Measurements from ENCODE around the gene RTL5.
A peak's percentile ranks its signal among the peaks of the same experiment; 100 is the strongest.

RTL5 gene

GRCh38 chrX:72081605-72082320 lies 50.0 kb downstream of the RTL5 start:
- Histone ChIP-seq H2BK12ac (ENCODE audit: low read length) (peak overlapping the region; percentile 69), H3K14ac (ENCODE audit: low read length) (peak overlapping the region; percentile 77), H4K8ac (ENCODE audit: low read depth, low read length) (no peak overlapping the region), H4K91ac (ENCODE audit: low read depth, low read length) (peak overlapping the region; percentile 81), H3K27ac (ENCODE audit: low read depth, low read length) (peak overlapping the region; percentile 86), H3K23ac (ENCODE audit: low read length) (no peak overlapping the region), H3K18ac (ENCODE audit: low read length) (peak overlapping the region; percentile 94), H3K4me1 (ENCODE audit: control insufficient read depth in 1 of 2, insufficient read depth in 2 of 2, low read length in 2 of 2) (peaks cover 46 to 53% of the 10 kb centered on the region in 2 experiments), H2AFZ (ENCODE audit: insufficient read depth, low read length, poor library complexity) (no peak overlapping the region), H3K9me3 (ENCODE audit: insufficient read depth, low read depth, low read length) (no peaks in the 10 kb centered on the region), H3K27me3 (ENCODE audit: insufficient read depth, low read length) (no peaks in the 10 kb centered on the region), H3K36me3 (ENCODE audit: control insufficient read depth in 1 of 2, insufficient read depth in 2 of 2, low read length in 2 of 2) (no peaks in the 10 kb centered on the region), H3K4ac (ENCODE audit: low read depth, low read length) (peak overlapping the region; percentile 34), H3K9ac (ENCODE audit: low read length) (no peak overlapping the region), H3K79me1 (ENCODE audit: low read length) (peaks cover 38% of the 10 kb centered on the region), H3K79me2 (ENCODE audit: control insufficient read depth, insufficient read depth, low read length, poor library complexity) (peaks cover 2% of the 10 kb centered on the region), H3K4me2 (ENCODE audit: low read length) (peak overlapping the region; percentile 40), H2AK5ac (ENCODE audit: low read length) (no peak overlapping the region), H3K4me3 (ENCODE audit: low read depth, low read length) (no peak overlapping the region), H2BK5ac (ENCODE audit: low read depth, low read length, poor library complexity) (peak overlapping the region; percentile 82), H4K12ac (ENCODE audit: low read depth, low read length) (no peak overlapping the region), H2BK120ac (ENCODE audit: insufficient read depth, low read length, poor library complexity) (peak overlapping the region; percentile 97)
- no CpG with 5 or more reads among the region's 12 CpGs for WGBS (ENCODE audit: extremely low coverage, insufficient coverage, insufficient read length)
- peak; percentile 6 to 22 for DNase-seq

GRCh38 chrX:72080800-72081199 lies 50.9 kb downstream of the RTL5 start:
- WGBS (ENCODE audit: extremely low coverage, insufficient coverage, insufficient read length), result no CpG with 5 or more reads among the region's 7 CpGs
- H3K9ac ChIP-seq (ENCODE audit: low read length), result no peak overlapping the region
- DNase-seq, result no peak

GRCh38 chrX:72080150-72080549 lies 51.6 kb downstream of the RTL5 start:
- H3K4ac ChIP-seq (ENCODE audit: low read depth, low read length), result peak overlapping the region; percentile 57
- peak overlapping the region; percentile 63 for H3K27ac ChIP-seq (ENCODE audit: low read depth, low read length)
- H4K8ac ChIP-seq (ENCODE audit: low read depth, low read length), result no peak overlapping the region
- no peaks in the 10 kb centered on the region for H3K9me3 ChIP-seq (ENCODE audit: insufficient read depth, low read depth, low read length)
- no peaks in the 10 kb centered on the region for H3K36me3 ChIP-seq (ENCODE audit: control insufficient read depth in 1 of 2, insufficient read depth in 2 of 2, low read length in 2 of 2)
- peak overlapping the region; percentile 50 for H2BK120ac ChIP-seq (ENCODE audit: insufficient read depth, low read length, poor library complexity)
- H3K18ac ChIP-seq (ENCODE audit: low read length), result peak overlapping the region; percentile 38
- H3K27me3 ChIP-seq (ENCODE audit: insufficient read depth, low read length), result no peaks in the 10 kb centered on the region
- H3K9ac ChIP-seq (ENCODE audit: low read length), result no peak overlapping the region
- H4K91ac ChIP-seq (ENCODE audit: low read depth, low read length), result peak overlapping the region; percentile 87
- peak overlapping the region; percentile 35 for H3K4me3 ChIP-seq (ENCODE audit: low read depth, low read length)
- no peak overlapping the region for H2BK5ac ChIP-seq (ENCODE audit: low read depth, low read length, poor library complexity)
- no peak overlapping the region for H4K12ac ChIP-seq (ENCODE audit: low read depth, low read length)
- no peak overlapping the region for H3K23ac ChIP-seq (ENCODE audit: low read length)
- H3K4me2 ChIP-seq (ENCODE audit: low read length), result peak overlapping the region; percentile 56
- DNase-seq, result no peak
- H2AK5ac ChIP-seq (ENCODE audit: low read length), result no peak overlapping the region
- no peak overlapping the region for H2AFZ ChIP-seq (ENCODE audit: insufficient read depth, low read length, poor library complexity)
- peaks cover 37% of the 10 kb centered on the region for H3K79me1 ChIP-seq (ENCODE audit: low read length)
- no CpG with 5 or more reads among the region's 7 CpGs for WGBS (ENCODE audit: extremely low coverage, insufficient coverage, insufficient read length)
- peak overlapping the region; percentile 33 for H3K14ac ChIP-seq (ENCODE audit: low read length)
- H2BK12ac ChIP-seq (ENCODE audit: low read length), result peak overlapping the region; percentile 34
- H3K4me1 ChIP-seq (ENCODE audit: control insufficient read depth in 1 of 2, insufficient read depth in 2 of 2, low read length in 2 of 2), result peaks cover 46 to 53% of the 10 kb centered on the region in 2 experiments
- peaks cover 2% of the 10 kb centered on the region for H3K79me2 ChIP-seq (ENCODE audit: control insufficient read depth, insufficient read depth, low read length, poor library complexity)

More at GRCh38 chrX:72080800-72081199, 50.9 kb downstream of the RTL5 start:
- H3K4me3 ChIP-seq (ENCODE audit: low read depth, low read length), result no peak overlapping the region
- no peak overlapping the region for H2AFZ ChIP-seq (ENCODE audit: insufficient read depth, low read length, poor library complexity)
- H3K4me2 ChIP-seq (ENCODE audit: low read length), result peak overlapping the region; percentile 40
- H3K79me1 ChIP-seq (ENCODE audit: low read length), result peaks cover 38% of the 10 kb centered on the region
- H3K27ac ChIP-seq (ENCODE audit: low read depth, low read length), result peak overlapping the region; percentile 86
- H3K27me3 ChIP-seq (ENCODE audit: insufficient read depth, low read length), result no peaks in the 10 kb centered on the region
- H3K79me2 ChIP-seq (ENCODE audit: control insufficient read depth, insufficient read depth, low read length, poor library complexity), result peaks cover 2% of the 10 kb centered on the region
- H3K4me1 ChIP-seq (ENCODE audit: control insufficient read depth in 1 of 2, insufficient read depth in 2 of 2, low read length in 2 of 2), result peaks cover 46 to 53% of the 10 kb centered on the region in 2 experiments
- H3K18ac ChIP-seq (ENCODE audit: low read length), result peak overlapping the region; percentile 94
- H4K91ac ChIP-seq (ENCODE audit: low read depth, low read length), result peak overlapping the region; percentile 81
- H2BK12ac ChIP-seq (ENCODE audit: low read length), result peak overlapping the region; percentile 59
- H2BK120ac ChIP-seq (ENCODE audit: insufficient read depth, low read length, poor library complexity), result peak overlapping the region; percentile 97
- H3K36me3 ChIP-seq (ENCODE audit: control insufficient read depth in 1 of 2, insufficient read depth in 2 of 2, low read length in 2 of 2), result no peaks in the 10 kb centered on the region
- H3K4ac ChIP-seq (ENCODE audit: low read depth, low read length), result peak overlapping the region; percentile 4
- H3K23ac ChIP-seq (ENCODE audit: low read length), result no peak overlapping the region
- H3K14ac ChIP-seq (ENCODE audit: low read length), result peak overlapping the region; percentile 77
- peak overlapping the region; percentile 82 for H2BK5ac ChIP-seq (ENCODE audit: low read depth, low read length, poor library complexity)
- peak overlapping the region; percentile 75 for H4K8ac ChIP-seq (ENCODE audit: low read depth, low read length)
- H3K9me3 ChIP-seq (ENCODE audit: insufficient read depth, low read depth, low read length), result no peaks in the 10 kb centered on the region
- no peak overlapping the region for H4K12ac ChIP-seq (ENCODE audit: low read depth, low read length)
- H2AK5ac ChIP-seq (ENCODE audit: low read length), result peak overlapping the region; percentile 81

GRCh38 chrX:72079607-72080006 lies 52.1 kb downstream of the RTL5 start:
- peak overlapping the region; percentile 56 for H3K4me2 ChIP-seq (ENCODE audit: low read length)
- no peak overlapping the region for H3K4me3 ChIP-seq (ENCODE audit: low read depth, low read length)
- peak overlapping the region; percentile 33 for H3K14ac ChIP-seq (ENCODE audit: low read length)
- H3K79me2 ChIP-seq (ENCODE audit: control insufficient read depth, insufficient read depth, low read length, poor library complexity), result peaks cover 2% of the 10 kb centered on the region
- no peak for DNase-seq
- peak overlapping the region; percentile 87 for H4K91ac ChIP-seq (ENCODE audit: low read depth, low read length)
- no CpG with 5 or more reads among the region's 12 CpGs for WGBS (ENCODE audit: extremely low coverage, insufficient coverage, insufficient read length)
- H2BK120ac ChIP-seq (ENCODE audit: insufficient read depth, low read length, poor library complexity), result peak overlapping the region; percentile 50
- H3K4ac ChIP-seq (ENCODE audit: low read depth, low read length), result no peak overlapping the region
- H3K27ac ChIP-seq (ENCODE audit: low read depth, low read length), result peak overlapping the region; percentile 67
- no peak overlapping the region for H3K23ac ChIP-seq (ENCODE audit: low read length)
- no peak overlapping the region for H2AFZ ChIP-seq (ENCODE audit: insufficient read depth, low read length, poor library complexity)
- H3K9me3 ChIP-seq (ENCODE audit: insufficient read depth, low read depth, low read length), result no peaks in the 10 kb centered on the region
- no peak overlapping the region for H4K8ac ChIP-seq (ENCODE audit: low read depth, low read length)
- no peak overlapping the region for H2BK5ac ChIP-seq (ENCODE audit: low read depth, low read length, poor library complexity)
- peak overlapping the region; percentile 38 for H3K18ac ChIP-seq (ENCODE audit: low read length)
- no peaks in the 10 kb centered on the region for H3K27me3 ChIP-seq (ENCODE audit: insufficient read depth, low read length)
- H3K9ac ChIP-seq (ENCODE audit: low read length), result no peak overlapping the region
- H4K12ac ChIP-seq (ENCODE audit: low read depth, low read length), result no peak overlapping the region
- H2AK5ac ChIP-seq (ENCODE audit: low read length), result no peak overlapping the region
- peaks cover 46 to 52% of the 10 kb centered on the region in 2 experiments for H3K4me1 ChIP-seq (ENCODE audit: control insufficient read depth in 1 of 2, insufficient read depth in 2 of 2, low read length in 2 of 2)
- no peak overlapping the region for H2BK12ac ChIP-seq (ENCODE audit: low read length)
- peaks cover 37% of the 10 kb centered on the region for H3K79me1 ChIP-seq (ENCODE audit: low read length)
- no peaks in the 10 kb centered on the region for H3K36me3 ChIP-seq (ENCODE audit: control insufficient read depth in 1 of 2, insufficient read depth in 2 of 2, low read length in 2 of 2)

Data from trophoblast cell (in vitro differentiated cells and primary cell).